Effector memory CD4-positive, alpha-beta T cell (primary cell): ENCODE data around the gene MYO7B.

ENCODE experiments used
- DNase-seq, 3 donors: peaks; one replicate each; pipeline ENCODE4 v3.0.0-alpha.2; 2020
- H3K27ac ChIP-seq: 2 replicates; pipeline ENCODE4 v1.7.0; 2013; ENCODE audit warnings: mild to moderate bottlenecking, low read length, moderate library complexity; ENCODE audit not compliant: insufficient read depth, poor library complexity, severe bottlenecking
- H3K27me3 ChIP-seq: replicated peaks from 2 replicates; pipeline ENCODE4 v1.7.0; 2013; ENCODE audit warnings: mild to moderate bottlenecking, low read length; ENCODE audit not compliant: insufficient read depth, control insufficient read depth, poor library complexity, severe bottlenecking
- H3K36me3 ChIP-seq: 2 replicates; pipeline ENCODE4 v1.7.0; 2013; ENCODE audit warnings: mild to moderate bottlenecking, low read length, moderate library complexity; ENCODE audit not compliant: control insufficient read depth, insufficient read depth
- H3K4me1 ChIP-seq: 2 replicates; pipeline ENCODE4 v1.7.0; 2013; ENCODE audit warnings: low read length, mild to moderate bottlenecking; ENCODE audit not compliant: control insufficient read depth, insufficient read depth, poor library complexity, severe bottlenecking
- H3K4me3 ChIP-seq: 2 replicates; pipeline ENCODE4 v1.7.0; 2013; ENCODE audit warnings: low read length, low read depth, mild to moderate bottlenecking; ENCODE audit not compliant: insufficient read depth, poor library complexity, severe bottlenecking
- H3K9me3 ChIP-seq: 2 replicates; pipeline ENCODE4 v1.7.0; 2013; ENCODE audit warnings: mild to moderate bottlenecking, low read length, moderate library complexity; ENCODE audit not compliant: control insufficient read depth

MYO7B gene

GRCh38 chr2:127636248-127637235, 101.1 kb downstream of the MYO7B start:
- DNase-seq, result no peak
- Histone ChIP-seq H3K4me1 (peaks cover 73% of the 10 kb centered on the region), H3K9me3 (no peaks in the 10 kb centered on the region), H3K36me3 (no peaks in the 10 kb centered on the region), H3K27ac (peak overlapping the region; percentile 32), H3K4me3 (no peak overlapping the region), H3K27me3 (no peaks in the 10 kb centered on the region)

GRCh38 chr2:127637236-127637630, 101.8 kb downstream of the MYO7B start:
- no peaks in the 10 kb centered on the region for H3K9me3 ChIP-seq
- DNase-seq, result no peak
- H3K27me3 ChIP-seq, result no peaks in the 10 kb centered on the region
- H3K36me3 ChIP-seq, result no peaks in the 10 kb centered on the region
- H3K4me3 ChIP-seq, result peak overlapping the region; percentile 17
- H3K4me1 ChIP-seq, result peaks cover 79% of the 10 kb centered on the region
- H3K27ac ChIP-seq, result peak overlapping the region; percentile 32

- Histone ChIP-seq H3K27me3 (no peaks in the 10 kb centered on the region), H3K36me3 (no peaks in the 10 kb centered on the region), H3K4me1 (peaks cover 83% of the 10 kb centered on the region), H3K9me3 (no peaks in the 10 kb centered on the region), H3K4me3 (peak overlapping the region; percentile 17), H3K27ac (peak overlapping the region; percentile 32)
- DNase-seq, result no peak
Measured at GRCh38 chr2:127637725-127638252, 102.3 kb downstream of the MYO7B start.

GRCh38 chr2:127638361-127639110, 103.1 kb downstream of the MYO7B start:
- DNase-seq, result no peak
- Histone ChIP-seq H3K4me1 (peaks cover 79% of the 10 kb centered on the region), H3K4me3 (no peak overlapping the region), H3K27ac (peak overlapping the region; percentile 32), H3K27me3 (no peaks in the 10 kb centered on the region), H3K9me3 (no peaks in the 10 kb centered on the region), H3K36me3 (no peaks in the 10 kb centered on the region)

GRCh38 chr2:127639111-127639474, 103.6 kb downstream of the MYO7B start:
- Histone ChIP-seq H3K36me3 (no peaks in the 10 kb centered on the region), H3K27ac (peak overlapping the region; percentile 48), H3K4me3 (no peak overlapping the region), H3K4me1 (peaks cover 76% of the 10 kb centered on the region), H3K9me3 (no peaks in the 10 kb centered on the region), H3K27me3 (no peaks in the 10 kb centered on the region)
- no peak for DNase-seq

GRCh38 chr2:127640082-127641072, 104.9 kb downstream of the MYO7B start:
- Histone ChIP-seq H3K27ac (peak overlapping the region; percentile 48), H3K4me1 (peaks cover 71% of the 10 kb centered on the region), H3K9me3 (no peaks in the 10 kb centered on the region), H3K36me3 (no peaks in the 10 kb centered on the region), H3K4me3 (peak overlapping the region; percentile 57), H3K27me3 (no peaks in the 10 kb centered on the region)
- DNase-seq, result no peak

- H3K27ac ChIP-seq, result peak overlapping the region; percentile 55
Measured at GRCh38 chr2:127641133-127641532, 105.7 kb downstream of the MYO7B start.

GRCh38 chr2:127641846-127642507, 106.5 kb downstream of the MYO7B start:
- peak in 1 of 3 donors; percentile 29 for DNase-seq
- peak overlapping the region; percentile 57 for H3K4me3 ChIP-seq
- H3K4me1 ChIP-seq, result peaks cover 56% of the 10 kb centered on the region
- no peaks in the 10 kb centered on the region for H3K27me3 ChIP-seq
- H3K9me3 ChIP-seq, result no peaks in the 10 kb centered on the region
- H3K36me3 ChIP-seq, result no peaks in the 10 kb centered on the region
- peak overlapping the region; percentile 55 for H3K27ac ChIP-seq

More at GRCh38 chr2:127641133-127641532, 105.7 kb downstream of the MYO7B start:
- no peak for DNase-seq
- Histone ChIP-seq H3K36me3 (no peaks in the 10 kb centered on the region), H3K27me3 (no peaks in the 10 kb centered on the region), H3K9me3 (no peaks in the 10 kb centered on the region), H3K4me3 (peak overlapping the region; percentile 57), H3K4me1 (peaks cover 63% of the 10 kb centered on the region)
